SH-SY5Y (cell line): ENCODE results near the gene IQGAP1.

Experiments
- GATA2 ChIP-seq: IDR thresholded peaks from 2 replicates; pipeline ENCODE4 v1.6.1; 2011; ENCODE audit warnings: mild to moderate bottlenecking, low read depth, low read length
- GATA3 ChIP-seq: IDR thresholded peaks from 2 replicates; pipeline ENCODE4 v1.6.1; 2011; ENCODE audit warnings: low read depth, mild to moderate bottlenecking, low read length, moderate library complexity

GRCh38 chr15:90418627-90419026 lies 30.6 kb downstream of the IQGAP1 start:
- TF ChIP-seq GATA3 (no peak), GATA2 (no peak)
